ENCODE measurements around the gene ARL4C.
"Not testable (repeated sequence)": the region's sequence is repeated elsewhere in the genome, so short reads cannot be mapped to it uniquely, and the experiment has no call there.

The ARL4C gene

GRCh38 chr2:234479465-234479864, 17.4 kb downstream of the ARL4C start:
- DNase-seq (ENCODE audit: insufficient read length, low spot score) (no peak), FAIRE-seq (no peak)

GRCh38 chr2:234478121-234478858, 18.6 kb downstream of the ARL4C start:
- DNase-seq (ENCODE audit: insufficient read length, low spot score) (no peak), FAIRE-seq (no peak)

GRCh38 chr2:234476766-234477165, 20.1 kb downstream of the ARL4C start:
- FAIRE-seq (no peak), DNase-seq (ENCODE audit: insufficient read length, low spot score) (no peak)

GRCh38 chr2:234474654-234475053, 22.2 kb downstream of the ARL4C start:
- DNase-seq (ENCODE audit: insufficient read length, low spot score) (no peak), FAIRE-seq (no peak)

- FAIRE-seq (no peak), DNase-seq (ENCODE audit: insufficient read length, low spot score) (no peak)
Observed at GRCh38 chr2:234472155-234472554, 24.7 kb downstream of the ARL4C start.

GRCh38 chr2:234469972-234470371, 26.9 kb downstream of the ARL4C start:
- FAIRE-seq, result no peak
- no peak for DNase-seq (ENCODE audit: insufficient read length, low spot score)

- DNase-seq (ENCODE audit: insufficient read length, low spot score) (no peak), FAIRE-seq (no peak)
Observed at GRCh38 chr2:234469251-234469845, 27.5 kb downstream of the ARL4C start.

- DNase-seq (ENCODE audit: insufficient read length, low spot score), result no peak
- no peak for FAIRE-seq
Observed at GRCh38 chr2:234468503-234468902, 28.4 kb downstream of the ARL4C start.

GRCh38 chr2:234467289-234467688, 29.6 kb downstream of the ARL4C start:
- FAIRE-seq (no peak), DNase-seq (ENCODE audit: insufficient read length, low spot score) (no peak)

- FAIRE-seq (no peak), DNase-seq (ENCODE audit: insufficient read length, low spot score) (no peak)
Observed at GRCh38 chr2:234464291-234464645, 32.6 kb downstream of the ARL4C start.

- no peak for FAIRE-seq
- DNase-seq (ENCODE audit: insufficient read length, low spot score), result no peak
Observed at GRCh38 chr2:234463626-234464290, 33.1 kb downstream of the ARL4C start.

GRCh38 chr2:234462218-234462992, 34.5 kb downstream of the ARL4C start:
- DNase-seq (ENCODE audit: insufficient read length, low spot score) (no peak), FAIRE-seq (no peak)

GRCh38 chr2:234459401-234460009, 37.4 kb downstream of the ARL4C start:
- no peak for FAIRE-seq
- no peak for DNase-seq (ENCODE audit: insufficient read length, low spot score)

- DNase-seq (ENCODE audit: insufficient read length, low spot score), result no peak
- FAIRE-seq, result no peak
Observed at GRCh38 chr2:234458466-234458865, 38.4 kb downstream of the ARL4C start.

GRCh38 chr2:234457421-234457820, 39.5 kb downstream of the ARL4C start:
- no peak for DNase-seq (ENCODE audit: insufficient read length, low spot score)
- FAIRE-seq, result no peak

- FAIRE-seq; DNase-seq (ENCODE audit: insufficient read length, low spot score): not testable (repeated sequence)
Observed at GRCh38 chr2:234455246-234455645, 41.6 kb downstream of the ARL4C start.

GRCh38 chr2:234454433-234454832, 42.4 kb downstream of the ARL4C start:
- FAIRE-seq, result peak; percentile 48
- DNase-seq (ENCODE audit: insufficient read length, low spot score), result no peak

GRCh38 chr2:234453216-234453615, 43.7 kb downstream of the ARL4C start:
- no peak for DNase-seq (ENCODE audit: insufficient read length, low spot score)
- no peak for FAIRE-seq

- no peak for DNase-seq (ENCODE audit: insufficient read length, low spot score)
- no peak for FAIRE-seq
Observed at GRCh38 chr2:234451852-234452625, 44.8 kb downstream of the ARL4C start.

GRCh38 chr2:234451242-234451641, 45.6 kb downstream of the ARL4C start:
- no peak for FAIRE-seq
- DNase-seq (ENCODE audit: insufficient read length, low spot score), result no peak

All from GM19239 (cell line).